Measurements from ENCODE around the gene GRM7. TPM values are rescaled to one million over a fixed set of nuclear protein-coding genes. Genes with fewer than 3 reads are reported as not detected.

Gene GRM7
- not detected in 5 replicates for total RNA-seq (2022; extraction: Qiagen RNA extraction; ENCODE audit: low read depth)

DNA sequence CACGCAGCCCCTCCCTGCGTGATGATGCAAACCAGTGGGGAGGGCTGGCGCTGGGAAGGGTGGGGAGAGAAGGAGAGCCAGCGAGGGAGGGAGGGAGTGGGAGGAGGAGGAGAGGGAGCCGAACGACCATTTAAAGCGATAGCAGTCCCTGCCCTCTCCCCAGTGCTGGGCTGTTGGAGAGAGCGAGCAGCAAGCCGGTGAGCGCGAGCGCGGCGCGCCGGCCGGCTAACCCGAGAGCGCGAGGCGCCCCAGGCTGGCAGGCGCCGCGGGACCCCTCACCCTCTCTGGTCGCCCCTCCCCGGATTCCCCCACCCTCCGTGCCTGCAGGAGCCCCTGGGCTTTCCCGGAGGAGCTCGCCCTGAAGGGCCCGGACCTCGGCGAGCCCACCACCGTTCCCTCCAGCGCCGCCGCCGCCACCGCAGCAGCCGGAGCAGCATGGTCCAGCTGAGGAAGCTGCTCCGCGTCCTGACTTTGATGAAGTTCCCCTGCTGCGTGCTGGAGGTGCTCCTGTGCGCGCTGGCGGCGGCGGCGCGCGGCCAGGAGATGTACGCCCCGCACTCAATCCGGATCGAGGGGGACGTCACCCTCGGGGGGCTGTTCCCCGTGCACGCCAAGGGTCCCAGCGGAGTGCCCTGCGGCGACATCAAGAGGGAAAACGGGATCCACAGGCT is at the start of gene GRM7:
TSS of gene GRM7 (plus strand) at position 162 of the 671 bp plus-strand sequence.

Measured in A549 treated with ZK216348 at 1 μM for 4 hours (cell line).